ENCODE results near the gene FAM187B. TPM values are rescaled to one million over a fixed set of nuclear protein-coding genes. Genes with fewer than 3 reads are reported as not detected.

Gene FAM187B
- total and polyA plus RNA-seq, 12 donors = 0.06 to 0.48 (median 0.16) TPM; not detected in 8

DNA sequence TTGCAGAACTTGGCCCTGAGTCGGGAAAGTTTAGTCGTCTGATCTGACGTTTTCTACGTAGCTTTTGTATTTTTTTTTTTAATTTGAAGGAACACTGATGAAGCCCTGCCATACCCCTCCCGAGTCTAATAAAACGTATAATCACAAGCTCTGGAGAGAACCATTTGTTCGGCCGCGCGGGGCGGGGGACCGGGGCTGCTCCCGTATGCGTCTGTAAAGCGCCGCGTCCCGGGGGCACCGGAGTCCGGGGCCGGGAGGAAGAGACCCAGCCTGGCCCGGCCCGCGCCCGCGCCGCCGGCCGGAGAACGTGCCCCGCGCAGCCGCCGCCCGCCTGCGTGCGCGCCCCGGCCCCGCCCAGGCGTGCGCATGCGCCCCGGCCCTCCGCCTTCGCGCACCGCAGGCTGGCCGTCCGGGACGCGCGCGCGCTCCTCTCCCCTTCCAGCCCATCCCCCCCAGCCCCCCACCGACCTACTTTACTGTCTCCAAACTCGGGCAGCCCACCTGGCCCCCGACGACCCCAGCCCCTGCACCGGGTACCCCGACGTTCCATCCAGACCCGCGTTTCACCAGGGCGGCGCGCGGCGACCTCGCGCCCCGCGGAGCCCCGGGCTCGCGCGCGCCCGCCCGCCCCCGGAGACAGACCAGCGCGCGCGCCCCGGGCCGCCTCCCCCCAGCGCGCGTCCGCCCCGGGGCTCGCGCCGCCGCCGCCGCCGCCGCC is 39.4 kb upstream of the FAM187B start:
- Histone ChIP-seq H3K36me3 (replicated peaks in 1 of 2) (peaks cover 0 to 29% of the 10 kb centered on the region in 2 donors), H3K4me3 (peak overlapping the region; percentile 38 to 87 (median 66)), H3K27ac (peak overlapping the region; percentile 90 to 99 (median 94)), H3K27me3 (no peaks in the 10 kb centered on the region), H3K9me3 (replicated peaks in 1 of 3) (no peaks in the 10 kb centered on the region), H3K4me1 (replicated peaks in 1 of 2) (peaks cover 14 to 39% of the 10 kb centered on the region in 2 donors)
- TF ChIP-seq, protein P1, sequence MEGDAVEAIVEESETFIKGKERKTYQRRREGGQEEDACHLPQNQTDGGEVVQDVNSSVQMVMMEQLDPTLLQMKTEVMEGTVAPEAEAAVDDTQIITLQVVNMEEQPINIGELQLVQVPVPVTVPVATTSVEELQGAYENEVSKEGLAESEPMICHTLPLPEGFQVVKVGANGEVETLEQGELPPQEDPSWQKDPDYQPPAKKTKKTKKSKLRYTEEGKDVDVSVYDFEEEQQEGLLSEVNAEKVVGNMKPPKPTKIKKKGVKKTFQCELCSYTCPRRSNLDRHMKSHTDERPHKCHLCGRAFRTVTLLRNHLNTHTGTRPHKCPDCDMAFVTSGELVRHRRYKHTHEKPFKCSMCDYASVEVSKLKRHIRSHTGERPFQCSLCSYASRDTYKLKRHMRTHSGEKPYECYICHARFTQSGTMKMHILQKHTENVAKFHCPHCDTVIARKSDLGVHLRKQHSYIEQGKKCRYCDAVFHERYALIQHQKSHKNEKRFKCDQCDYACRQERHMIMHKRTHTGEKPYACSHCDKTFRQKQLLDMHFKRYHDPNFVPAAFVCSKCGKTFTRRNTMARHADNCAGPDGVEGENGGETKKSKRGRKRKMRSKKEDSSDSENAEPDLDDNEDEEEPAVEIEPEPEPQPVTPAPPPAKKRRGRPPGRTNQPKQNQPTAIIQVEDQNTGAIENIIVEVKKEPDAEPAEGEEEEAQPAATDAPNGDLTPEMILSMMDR (IDR thresholded peaks at IDR 0.05) = no peak
- peak; percentile 69 to 79 for TF ChIP-seq POLR2A (IDR thresholded peaks at IDR 0.05)
- DNase-seq = peak; percentile 72 to 85 (median 77)
- intact Hi-C loops (cut with DNase I) = loop anchor here in 1 of 2 donors (5.0 kb wide), 1 partner anchor 126 kb away; the partner anchor contains the start of gene FXYD7
- 0 to 1% (median 0%) methylated on average over 26 to 100 of the region's 100 CpGs for WGBS, 4 donors

DNA sequence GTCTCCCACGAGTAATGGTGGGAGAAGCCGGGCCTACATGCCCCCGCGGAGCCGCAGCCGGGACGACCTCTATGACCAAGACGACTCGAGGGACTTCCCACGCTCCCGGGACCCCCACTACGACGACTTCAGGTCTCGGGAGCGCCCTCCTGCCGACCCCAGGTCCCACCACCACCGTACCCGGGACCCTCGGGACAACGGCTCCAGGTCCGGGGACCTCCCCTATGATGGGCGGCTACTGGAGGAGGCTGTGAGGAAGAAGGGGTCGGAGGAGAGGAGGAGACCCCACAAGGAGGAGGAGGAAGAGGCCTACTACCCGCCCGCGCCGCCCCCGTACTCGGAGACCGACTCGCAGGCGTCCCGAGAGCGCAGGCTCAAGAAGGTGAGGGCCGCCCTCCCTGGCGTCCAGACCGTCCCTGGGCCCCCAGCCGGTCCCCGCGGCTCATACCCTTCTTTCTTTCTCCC is 38.8 kb upstream of the FAM187B start:
- DNase-seq = peak; percentile 57 to 80 (median 65)
- TF ChIP-seq, protein P1 (IDR thresholded peaks at IDR 0.05) = no peak
- no peak for TF ChIP-seq POLR2A (IDR thresholded peaks at IDR 0.05)
- peaks cover 14 to 39% of the 10 kb centered on the region in 2 donors for H3K4me1 ChIP-seq (replicated peaks in 1 of 2)

DNA sequence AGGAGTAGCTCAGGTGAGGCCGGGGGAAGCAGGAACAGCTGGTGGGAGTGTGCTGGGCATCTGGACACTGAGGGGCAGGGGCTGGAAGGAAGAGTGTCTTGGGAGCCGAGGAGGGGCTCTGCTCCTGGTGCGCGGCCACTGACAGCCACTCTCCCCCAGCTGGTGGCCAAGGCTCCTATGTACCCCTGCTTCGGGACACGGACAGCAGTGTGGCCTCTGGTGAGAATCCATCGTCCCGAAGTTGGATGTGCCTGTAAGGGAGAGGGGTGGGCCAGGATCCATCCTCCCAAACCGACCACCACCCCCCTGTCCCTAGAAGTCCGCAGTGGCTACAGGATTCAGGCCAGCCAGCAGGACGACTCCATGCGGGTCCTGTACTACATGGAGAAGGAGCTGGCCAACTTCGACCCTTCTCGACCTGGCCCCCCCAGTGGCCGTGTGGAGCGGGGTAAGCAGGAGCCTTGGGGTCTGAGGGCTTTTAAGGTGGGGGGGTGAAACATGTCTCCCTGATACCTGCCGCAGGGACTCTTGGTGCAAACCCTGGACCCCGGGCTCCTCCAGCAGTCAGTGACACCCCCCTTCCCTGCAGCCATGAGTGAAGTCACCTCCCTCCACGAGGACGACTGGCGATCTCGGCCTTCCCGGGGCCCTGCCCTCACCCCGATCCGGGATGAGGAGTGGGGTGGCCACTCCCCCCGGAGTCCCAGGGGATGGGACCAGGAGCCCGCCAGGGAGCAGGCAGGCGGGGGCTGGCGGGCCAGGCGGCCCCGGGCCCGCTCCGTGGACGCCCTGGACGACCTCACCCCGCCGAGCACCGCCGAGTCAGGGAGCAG is 38.2 kb upstream of the FAM187B start:
- H3K9me3 ChIP-seq (replicated peaks in 1 of 3) = no peaks in the 10 kb centered on the region
- H3K27ac ChIP-seq = peak overlapping the region; percentile 90 to 99 (median 94)
- peaks cover 0 to 17% of the 10 kb centered on the region in 2 donors for H3K36me3 ChIP-seq (replicated peaks in 1 of 2)
- 0 to 33% (median 32%) methylated on average over 3 to 39 of the region's 39 CpGs; no CpG with 5 or more reads in 1 of the 4 donors for WGBS, 4 donors
- H3K27me3 ChIP-seq = no peaks in the 10 kb centered on the region
- H3K4me1 ChIP-seq (replicated peaks in 1 of 2) = peaks cover 14 to 39% of the 10 kb centered on the region in 2 donors
- intact Hi-C loops (cut with DNase I) = loop anchor here in 1 of 2 donors (5.0 kb wide), 1 partner anchor 124 kb away; the partner anchor contains the start of gene FXYD7
- peak; percentile 54 to 75 (median 68) for DNase-seq
- peak overlapping the region in 2 of 4 donors; percentile 81 to 87 for H3K4me3 ChIP-seq
- TF ChIP-seq POLR2A (IDR thresholded peaks at IDR 0.05) = no peak
- TF ChIP-seq, protein P1 (IDR thresholded peaks at IDR 0.05) = peak in 1 of 6 experiments; percentile 10

More for the DNA sequence above, 38.8 kb upstream of the FAM187B start:
- Histone ChIP-seq H3K27ac (peak overlapping the region; percentile 90 to 99 (median 94)), H3K27me3 (no peaks in the 10 kb centered on the region), H3K4me3 (peak overlapping the region; percentile 38 to 87 (median 66)), H3K9me3 (replicated peaks in 1 of 3) (no peaks in the 10 kb centered on the region), H3K36me3 (replicated peaks in 1 of 2) (peaks cover 0 to 23% of the 10 kb centered on the region in 2 donors)
- intact Hi-C loops (cut with DNase I) = loop anchor here in 1 of 2 donors (5.0 kb wide), 1 partner anchor 125 kb away; the partner anchor contains the start of gene FXYD7
- 0 to 1% (median 1%) methylated on average over 13 to 40 of the region's 40 CpGs for WGBS, 4 donors
